ENCODE results near the gene NELFCD. TPM values are rescaled to one million over a fixed set of nuclear protein-coding genes. Genes with fewer than 3 reads are reported as not detected.

The NELFCD gene
- total and polyA plus RNA-seq, 4 donors: 31.5 to 93.9 (median 42.4) TPM

GRCh38 chr20:59032713-59033059, 51.6 kb downstream of the NELFCD start:
- no peak for DNase-seq
- Histone ChIP-seq H3K36me3 (ENCODE audit: control insufficient read depth in 4 of 4, insufficient read depth in 4 of 4, low read length in 4 of 4) (peaks cover 14 to 25% (median 24%) of the 10 kb centered on the region in 4 donors), H3K4me1 (ENCODE audit: control insufficient read depth in 5 of 5, insufficient read depth in 5 of 5, low read length in 5 of 5) (peaks cover 0 to 27% (median 13%) of the 10 kb centered on the region in 5 donors), H3K4me3 (peak overlapping the region; percentile 52), H3K9ac (ENCODE audit: insufficient read depth in 1 of 2, low read length in 2 of 2) (peak overlapping the region in 1 of 2 donors; percentile 61), H3K9me3 (ENCODE audit: control insufficient read depth in 4 of 4, insufficient read depth in 3 of 4, low read length in 3 of 4) (no peaks in the 10 kb centered on the region), H3K27ac (ENCODE audit: low read depth in 1 of 2, low read length in 1 of 2) (peak overlapping the region; percentile 89 to 97), H3K27me3 (ENCODE audit: control insufficient read depth in 3 of 3, insufficient read depth in 3 of 3, low read length in 2 of 3) (no peaks in the 10 kb centered on the region)
- ATAC-seq (ENCODE audit: insufficient read depth, low FRiP score): no peak
- WGBS, 2 donors: 3% methylated on average over 13 of the region's 13 CpGs
- TF ChIP-seq CTCF (IDR thresholded peaks at IDR 0.05; ENCODE audit: control extremely low read depth, extremely low read depth): no peak

- 96 to 100% methylated on average over 1 of the region's 1 CpG for WGBS, 2 donors
- peaks cover 15 to 26% (median 25%) of the 10 kb centered on the region in 4 donors for H3K36me3 ChIP-seq (ENCODE audit: control insufficient read depth in 4 of 4, insufficient read depth in 4 of 4, low read length in 4 of 4)
These were observed 52.0 kb downstream of the NELFCD start for GRCh38 chr20:59033093-59033492.

GRCh38 chr20:59033616-59034165, 52.6 kb downstream of the NELFCD start:
- DNase-seq: no peak
- WGBS, 2 donors: 91 to 97% methylated on average over 2 of the region's 2 CpGs
- Histone ChIP-seq H3K9ac (ENCODE audit: insufficient read depth in 1 of 2, low read length in 2 of 2) (no peak overlapping the region), H3K36me3 (ENCODE audit: control insufficient read depth in 4 of 4, insufficient read depth in 4 of 4, low read length in 4 of 4) (peaks cover 15 to 25% (median 22%) of the 10 kb centered on the region in 4 donors), H3K27ac (ENCODE audit: low read depth in 1 of 2, low read length in 1 of 2) (no peak overlapping the region), H3K27me3 (ENCODE audit: control insufficient read depth in 3 of 3, insufficient read depth in 3 of 3, low read length in 2 of 3) (no peaks in the 10 kb centered on the region), H3K4me1 (ENCODE audit: control insufficient read depth in 5 of 5, insufficient read depth in 5 of 5, low read length in 5 of 5) (peaks cover 0 to 23% (median 10%) of the 10 kb centered on the region in 5 donors), H3K4me3 (no peak overlapping the region), H3K9me3 (ENCODE audit: control insufficient read depth in 4 of 4, insufficient read depth in 3 of 4, low read length in 3 of 4) (no peaks in the 10 kb centered on the region)
- ATAC-seq (ENCODE audit: insufficient read depth, low FRiP score): no peak
- no peak for TF ChIP-seq CTCF (IDR thresholded peaks at IDR 0.05; ENCODE audit: control extremely low read depth, extremely low read depth)

More at GRCh38 chr20:59033093-59033492, 52.0 kb downstream of the NELFCD start:
- no peaks in the 10 kb centered on the region for H3K9me3 ChIP-seq (ENCODE audit: control insufficient read depth in 4 of 4, insufficient read depth in 3 of 4, low read length in 3 of 4)
- H3K9ac ChIP-seq (ENCODE audit: insufficient read depth in 1 of 2, low read length in 2 of 2): peak overlapping the region in 1 of 2 donors; percentile 61
- no peaks in the 10 kb centered on the region for H3K27me3 ChIP-seq (ENCODE audit: control insufficient read depth in 3 of 3, insufficient read depth in 3 of 3, low read length in 2 of 3)
- H3K4me1 ChIP-seq (ENCODE audit: control insufficient read depth in 5 of 5, insufficient read depth in 5 of 5, low read length in 5 of 5): peaks cover 0 to 27% (median 13%) of the 10 kb centered on the region in 5 donors
- no peak for ATAC-seq (ENCODE audit: insufficient read depth, low FRiP score)
- no peak overlapping the region for H3K4me3 ChIP-seq
- DNase-seq: no peak
- TF ChIP-seq CTCF (IDR thresholded peaks at IDR 0.05; ENCODE audit: control extremely low read depth, extremely low read depth): no peak
- H3K27ac ChIP-seq (ENCODE audit: low read depth in 1 of 2, low read length in 1 of 2): no peak overlapping the region

GRCh38 chr20:59035381-59035780, 54.3 kb downstream of the NELFCD start:
- Histone ChIP-seq H3K4me1 (ENCODE audit: control insufficient read depth in 5 of 5, insufficient read depth in 5 of 5, low read length in 5 of 5) (peaks cover 0 to 18% (median 6%) of the 10 kb centered on the region in 5 donors), H3K4me3 (no peak overlapping the region), H3K9me3 (ENCODE audit: control insufficient read depth in 4 of 4, insufficient read depth in 3 of 4, low read length in 3 of 4) (no peaks in the 10 kb centered on the region), H3K36me3 (ENCODE audit: control insufficient read depth in 4 of 4, insufficient read depth in 4 of 4, low read length in 4 of 4) (peaks cover 12 to 22% (median 17%) of the 10 kb centered on the region in 4 donors), H3K27ac (ENCODE audit: low read depth in 1 of 2, low read length in 1 of 2) (no peak overlapping the region), H3K9ac (ENCODE audit: insufficient read depth in 1 of 2, low read length in 2 of 2) (no peak overlapping the region), H3K27me3 (ENCODE audit: control insufficient read depth in 3 of 3, insufficient read depth in 3 of 3, low read length in 2 of 3) (no peaks in the 10 kb centered on the region)
- TF ChIP-seq CTCF (IDR thresholded peaks at IDR 0.05; ENCODE audit: control extremely low read depth, extremely low read depth): no peak
- DNase-seq: no peak
- WGBS, 2 donors: 97 to 98% methylated on average over 3 of the region's 3 CpGs
- no peak for ATAC-seq (ENCODE audit: insufficient read depth, low FRiP score)

All from lung (tissue), 12 donors.